Fibroblast of lung (primary cell): ENCODE results near the gene MRPS6. TPM values are rescaled to one million over a fixed set of nuclear protein-coding genes. Genes with fewer than 3 reads are reported as not detected.

Experiments
- DNase-seq, 2 donors: peaks; one replicate each; pipeline versions ENCODE4 v3.0.0 to v3.0.0-alpha.2; 2010; ENCODE audit warnings: low read depth in 2 of 2
- H2AFZ ChIP-seq: 2 replicates; pipeline ENCODE4 v1.5.1; 2012; ENCODE audit warnings: low read length, control low read depth, inconsistent platforms
- H3K27ac ChIP-seq: 2 replicates; pipeline ENCODE4 v1.5.1; 2011; ENCODE audit warnings: low read length, control low read depth; ENCODE audit not compliant: insufficient read depth
- H3K27me3 ChIP-seq: 2 replicates; pipeline ENCODE4 v1.5.1; 2011; ENCODE audit warnings: mild to moderate bottlenecking, low read length; ENCODE audit not compliant: control insufficient read depth, insufficient read depth
- H3K36me3 ChIP-seq: 2 replicates; pipeline ENCODE4 v1.5.1; 2011; ENCODE audit warnings: low read length; ENCODE audit not compliant: control insufficient read depth, insufficient read depth
- H3K4me1 ChIP-seq: 2 replicates; pipeline ENCODE4 v1.5.1; 2011; ENCODE audit warnings: low read length; ENCODE audit not compliant: control insufficient read depth, insufficient read depth; ENCODE audit errors: extremely low read depth
- H3K4me2 ChIP-seq: 2 replicates; pipeline ENCODE4 v1.5.1; 2011; ENCODE audit warnings: low read length, control low read depth; ENCODE audit not compliant: insufficient read depth; ENCODE audit errors: extremely low read depth
- H3K4me3 ChIP-seq, 4 experiments: fragments of 200-600 bp in 1 of 4; sonication (generic) in 1 of 4; replicated peaks in 1 of 4; 2 replicates each; pipeline ENCODE4 v1.5.1; 2011 to 2016; ENCODE audit warnings: low read length in 4 of 4, low read depth in 3 of 4, mild to moderate bottlenecking in 3 of 4, control low read depth in 2 of 4, inconsistent platforms in 1 of 4, mixed read lengths in 1 of 4; ENCODE audit not compliant: insufficient read depth in 1 of 4; ENCODE audit errors: control extremely low read depth in 1 of 4
- H3K79me2 ChIP-seq: 2 replicates; pipeline ENCODE4 v1.5.1; 2012; ENCODE audit warnings: mild to moderate bottlenecking, low read length, inconsistent platforms; ENCODE audit not compliant: control insufficient read depth, insufficient read depth
- H3K9ac ChIP-seq: 2 replicates; pipeline ENCODE4 v1.5.1; 2011; ENCODE audit warnings: mild to moderate bottlenecking, low read length, control low read depth; ENCODE audit not compliant: insufficient read depth
- H3K9me3 ChIP-seq: 2 replicates; pipeline ENCODE4 v1.5.1; 2012; ENCODE audit warnings: low read depth, low read length; ENCODE audit not compliant: control insufficient read depth, insufficient read depth
- H4K20me1 ChIP-seq: 2 replicates; pipeline ENCODE4 v1.5.1; 2011; ENCODE audit warnings: low read length; ENCODE audit not compliant: control insufficient read depth, insufficient read depth; ENCODE audit errors: extremely low read depth
- EZH2 ChIP-seq: IDR thresholded peaks from 2 replicates; pipeline ENCODE4 v1.5.1; 2012; ENCODE audit warnings: low read length, control low read depth, mild to moderate bottlenecking; ENCODE audit errors: missing control alignments
- polyA plus RNA-seq, 2 donors: library from polyadenylated mRNA; depleted of rRNA in 1 of 2; stranded (reverse) in 1 of 2; unstranded in 1 of 2; fragments of >200 nt; gene quantifications; 2 replicates each; pipeline ENCODE4 v1.2.1, GENCODE V29; 2011 to 2012; ENCODE audit warnings: missing spikeins in 1 of 2
- total RNA-seq: library from RNA; depleted of rRNA; stranded (reverse); fragments of >200 nt; gene quantifications from 2 replicates; pipeline ENCODE4 v1.2.1, GENCODE V29; 2014
- TF ChIP-seq, protein P1 (sequence below), 2 donors: IDR thresholded peaks in 1 of 2; conservative IDR thresholded peaks in 1 of 2; 1 replicate in 1 of 2; 2 replicates in 1 of 2; pipeline ENCODE4 v1.5.1; 2011 to 2012; ENCODE audit warnings: low read length in 2 of 2, control low read depth in 1 of 2, inconsistent platforms in 1 of 2, low read depth in 1 of 2, mild to moderate bottlenecking in 1 of 2

MRPS6 gene
- total and polyA plus RNA-seq, 2 donors (not counting 1 experiment from before 2014, with no cell fraction given) = 20.0 to 45.6 TPM

DNA sequence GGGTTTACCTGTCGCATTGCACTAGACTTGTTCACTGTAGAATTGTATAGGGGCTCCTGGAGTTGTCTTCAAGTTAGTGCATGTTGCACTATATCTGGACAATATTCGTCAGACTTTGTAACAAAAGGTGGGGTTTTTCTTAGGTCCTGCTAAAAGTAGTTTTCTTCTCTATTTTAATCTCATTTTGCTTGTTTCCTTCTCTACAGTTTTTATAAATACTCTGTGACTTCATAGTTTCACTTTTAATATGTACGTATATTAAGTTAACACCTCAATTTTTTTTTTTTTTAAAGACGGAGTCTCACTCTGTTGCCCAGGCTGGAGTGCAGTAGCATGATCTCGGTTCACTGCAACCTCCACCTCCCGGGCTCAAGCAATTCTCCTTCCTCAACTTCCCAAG is 26.5 kb upstream of the MRPS6 start:
- H3K27me3 ChIP-seq = no peaks in the 10 kb centered on the region
- DNase-seq = no peak
- no peaks in the 10 kb centered on the region for H3K36me3 ChIP-seq
- H3K9me3 ChIP-seq = no peaks in the 10 kb centered on the region
- H2AFZ ChIP-seq = no peak overlapping the region
- no peak overlapping the region for H3K9ac ChIP-seq
- no peak overlapping the region for H3K27ac ChIP-seq
- H4K20me1 ChIP-seq = no peaks in the 10 kb centered on the region
- H3K4me3 ChIP-seq = no peak overlapping the region
- no peaks in the 10 kb centered on the region for H3K79me2 ChIP-seq
- H3K4me2 ChIP-seq = no peak overlapping the region
- H3K4me1 ChIP-seq = no peaks in the 10 kb centered on the region
- TF ChIP-seq EZH2 = no peak
- TF ChIP-seq, protein P1, sequence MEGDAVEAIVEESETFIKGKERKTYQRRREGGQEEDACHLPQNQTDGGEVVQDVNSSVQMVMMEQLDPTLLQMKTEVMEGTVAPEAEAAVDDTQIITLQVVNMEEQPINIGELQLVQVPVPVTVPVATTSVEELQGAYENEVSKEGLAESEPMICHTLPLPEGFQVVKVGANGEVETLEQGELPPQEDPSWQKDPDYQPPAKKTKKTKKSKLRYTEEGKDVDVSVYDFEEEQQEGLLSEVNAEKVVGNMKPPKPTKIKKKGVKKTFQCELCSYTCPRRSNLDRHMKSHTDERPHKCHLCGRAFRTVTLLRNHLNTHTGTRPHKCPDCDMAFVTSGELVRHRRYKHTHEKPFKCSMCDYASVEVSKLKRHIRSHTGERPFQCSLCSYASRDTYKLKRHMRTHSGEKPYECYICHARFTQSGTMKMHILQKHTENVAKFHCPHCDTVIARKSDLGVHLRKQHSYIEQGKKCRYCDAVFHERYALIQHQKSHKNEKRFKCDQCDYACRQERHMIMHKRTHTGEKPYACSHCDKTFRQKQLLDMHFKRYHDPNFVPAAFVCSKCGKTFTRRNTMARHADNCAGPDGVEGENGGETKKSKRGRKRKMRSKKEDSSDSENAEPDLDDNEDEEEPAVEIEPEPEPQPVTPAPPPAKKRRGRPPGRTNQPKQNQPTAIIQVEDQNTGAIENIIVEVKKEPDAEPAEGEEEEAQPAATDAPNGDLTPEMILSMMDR (conservative IDR thresholded peaks at IDR 0.05 in 1 of 2, IDR thresholded peaks at IDR 0.05 in 1 of 2; ENCODE audit: low read depth in 1 of 2, low read length in 2 of 2) = no peak

DNA sequence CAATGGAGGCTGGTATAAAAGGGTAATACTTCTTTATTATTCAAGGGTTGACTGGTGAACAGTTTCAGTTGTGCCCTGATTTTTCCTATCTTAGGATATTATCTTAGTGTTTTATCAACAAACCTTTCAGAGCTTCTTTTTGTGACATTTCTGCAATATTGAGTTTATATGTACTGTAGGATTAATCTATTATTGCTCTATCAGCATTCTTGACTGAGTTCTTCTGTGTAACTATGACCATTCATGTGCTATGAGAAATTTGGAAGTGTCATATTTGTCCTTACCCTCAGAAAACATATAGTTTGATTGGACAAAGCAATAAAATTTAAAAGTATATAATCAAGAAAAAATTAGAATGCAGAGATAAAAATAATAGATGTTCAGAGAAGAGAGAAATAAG is 25.5 kb upstream of the MRPS6 start:
- H2AFZ ChIP-seq = no peak overlapping the region
- H4K20me1 ChIP-seq = no peaks in the 10 kb centered on the region
- H3K4me3 ChIP-seq = no peak overlapping the region
- no peak overlapping the region for H3K27ac ChIP-seq
- H3K27me3 ChIP-seq = no peaks in the 10 kb centered on the region
- no peaks in the 10 kb centered on the region for H3K9me3 ChIP-seq
- DNase-seq = no peak
- no peak overlapping the region for H3K9ac ChIP-seq
- no peaks in the 10 kb centered on the region for H3K4me1 ChIP-seq
- TF ChIP-seq, protein P1 (conservative IDR thresholded peaks at IDR 0.05 in 1 of 2, IDR thresholded peaks at IDR 0.05 in 1 of 2; ENCODE audit: low read depth in 1 of 2, low read length in 2 of 2) = no peak
- TF ChIP-seq EZH2 = no peak
- H3K79me2 ChIP-seq = no peaks in the 10 kb centered on the region
- H3K36me3 ChIP-seq = no peaks in the 10 kb centered on the region
- no peak overlapping the region for H3K4me2 ChIP-seq

DNA sequence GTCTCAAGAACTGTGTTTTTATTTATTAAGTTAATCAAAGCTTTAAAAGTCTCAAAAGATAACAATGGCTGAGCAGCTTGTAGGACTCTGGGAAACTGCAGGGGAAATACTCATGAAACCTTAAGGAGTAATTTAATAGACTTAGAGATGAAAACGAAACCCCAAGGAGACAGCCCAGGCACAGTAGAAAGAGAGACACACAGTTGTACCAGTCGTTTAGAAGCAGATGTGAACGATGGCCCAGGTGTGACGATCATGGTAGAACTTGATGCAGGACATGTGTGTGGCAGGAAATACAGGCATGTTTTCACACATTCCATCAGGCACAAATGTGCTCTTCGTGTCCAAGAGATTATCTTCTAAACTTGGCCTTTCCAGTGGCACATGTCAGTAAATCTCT is 21.2 kb upstream of the MRPS6 start:
- Histone ChIP-seq H3K9ac (no peak overlapping the region), H4K20me1 (no peaks in the 10 kb centered on the region), H3K4me1 (no peaks in the 10 kb centered on the region), H3K36me3 (no peaks in the 10 kb centered on the region), H3K9me3 (no peaks in the 10 kb centered on the region), H2AFZ (no peak overlapping the region), H3K4me3 (no peak overlapping the region), H3K27ac (no peak overlapping the region), H3K4me2 (no peak overlapping the region), H3K79me2 (no peaks in the 10 kb centered on the region), H3K27me3 (no peaks in the 10 kb centered on the region)
- DNase-seq = no peak
- TF ChIP-seq EZH2 = no peak
- TF ChIP-seq, protein P1 (conservative IDR thresholded peaks at IDR 0.05 in 1 of 2, IDR thresholded peaks at IDR 0.05 in 1 of 2; ENCODE audit: low read depth in 1 of 2, low read length in 2 of 2) = no peak
